ENCODE data around the gene ERO1B.

GRCh38 chr1:236321101-236321500 lies 39.3 kb upstream of the ERO1B start:
- no peak for TF ChIP-seq POLR2A (IDR thresholded peaks at IDR 0.05)
- TF ChIP-seq, protein P1, sequence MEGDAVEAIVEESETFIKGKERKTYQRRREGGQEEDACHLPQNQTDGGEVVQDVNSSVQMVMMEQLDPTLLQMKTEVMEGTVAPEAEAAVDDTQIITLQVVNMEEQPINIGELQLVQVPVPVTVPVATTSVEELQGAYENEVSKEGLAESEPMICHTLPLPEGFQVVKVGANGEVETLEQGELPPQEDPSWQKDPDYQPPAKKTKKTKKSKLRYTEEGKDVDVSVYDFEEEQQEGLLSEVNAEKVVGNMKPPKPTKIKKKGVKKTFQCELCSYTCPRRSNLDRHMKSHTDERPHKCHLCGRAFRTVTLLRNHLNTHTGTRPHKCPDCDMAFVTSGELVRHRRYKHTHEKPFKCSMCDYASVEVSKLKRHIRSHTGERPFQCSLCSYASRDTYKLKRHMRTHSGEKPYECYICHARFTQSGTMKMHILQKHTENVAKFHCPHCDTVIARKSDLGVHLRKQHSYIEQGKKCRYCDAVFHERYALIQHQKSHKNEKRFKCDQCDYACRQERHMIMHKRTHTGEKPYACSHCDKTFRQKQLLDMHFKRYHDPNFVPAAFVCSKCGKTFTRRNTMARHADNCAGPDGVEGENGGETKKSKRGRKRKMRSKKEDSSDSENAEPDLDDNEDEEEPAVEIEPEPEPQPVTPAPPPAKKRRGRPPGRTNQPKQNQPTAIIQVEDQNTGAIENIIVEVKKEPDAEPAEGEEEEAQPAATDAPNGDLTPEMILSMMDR (IDR thresholded peaks at IDR 0.05) = no peak
